Thyroid gland (tissue), 4 donors: ENCODE data around the gene TUNAR. TPM values are rescaled to one million over a fixed set of nuclear protein-coding genes. Genes with fewer than 3 reads are reported as not detected.

Source experiments
- DNase-seq, 2 donors: peaks; one replicate each; pipeline ENCODE4 v3.0.0-alpha.2; 2019
- H3K27ac ChIP-seq, 3 donors: fragments of 200-600 bp; sonication (generic); 1 replicate in 2 of 3; 2 replicates in 1 of 3; pipeline ENCODE4 v1.5.1; 2016 to 2019; ENCODE audit warnings: mild to moderate bottlenecking in 1 of 3, moderate library complexity in 1 of 3
- H3K27me3 ChIP-seq: fragments of 200-600 bp; sonication (generic); one replicate; pipeline ENCODE4 v1.5.1; 2019
- H3K36me3 ChIP-seq, 2 donors: fragments of 200-600 bp; sonication (generic); one replicate each; pipeline ENCODE4 v1.5.1; 2016 to 2019
- H3K4me1 ChIP-seq, 2 donors: fragments of 200-600 bp; sonication (generic); one replicate each; pipeline ENCODE4 v1.5.1; 2017 to 2019
- H3K4me3 ChIP-seq, 3 donors: fragments of 200-600 bp; sonication (generic); replicated peaks in 1 of 3; 1 replicate in 2 of 3; 2 replicates in 1 of 3; pipeline ENCODE4 v1.5.1; 2016; ENCODE audit warnings: mild to moderate bottlenecking in 1 of 3
- H3K9me3 ChIP-seq: fragments of 200-600 bp; sonication (generic); one replicate; pipeline ENCODE4 v1.5.1; 2017
- CTCF ChIP-seq, 6 experiments: fragments of 200-600 bp in 3 of 6; fragments of 450-650 bp in 3 of 6; sonication (generic) in 3 of 6; IDR thresholded peaks; one replicate each; pipeline ENCODE4 v1.5.1; 2016 to 2019; ENCODE audit warnings: antibody characterized with exemption in 6 of 6, mild to moderate bottlenecking in 2 of 6, inconsistent platforms in 1 of 6, moderate library complexity in 1 of 6
- POLR2A ChIP-seq, 2 donors: fragments of 450-650 bp; IDR thresholded peaks; one replicate each; pipeline ENCODE4 v1.6.1; 2017; ENCODE audit warnings: antibody characterized with exemption in 2 of 2, mild to moderate bottlenecking in 2 of 2, moderate library complexity in 1 of 2
- WGBS, 2 donors: methylation state at CpG; one replicate each; pipeline ENCODE4 v1.1.5; 2017; 5-methylcytosine and 5-hydroxymethylcytosine counted together
- intact Hi-C: fragments of 100-400 bp; cut with DNase I; formaldehyde crosslinking; loops from one replicate; pipeline ENCODE4 v1.15.1; 2023
- total RNA-seq, 4 donors: library from RNA; depleted of rRNA; stranded (reverse); fragments of >200 nt; gene quantifications; one replicate each; pipeline ENCODE4 v1.2.3, GENCODE V29; 2016

The TUNAR gene
- total RNA-seq, 4 donors from 2014 or later: 0.44 TPM; not detected in 3

GRCh38 chr14:95869776-95870175 lies 6.9 kb upstream of the TUNAR start:
- Histone ChIP-seq H3K27me3 (no peaks in the 10 kb centered on the region), H3K9me3 (no peaks in the 10 kb centered on the region), H3K27ac (no peak overlapping the region), H3K36me3 (no peaks in the 10 kb centered on the region), H3K4me1 (no peaks in the 10 kb centered on the region), H3K4me3 (no peak overlapping the region)
- no peak for DNase-seq
- intact Hi-C loops: no loop called here
- TF ChIP-seq CTCF (IDR thresholded peaks at IDR 0.05): no peak
- TF ChIP-seq POLR2A (IDR thresholded peaks at IDR 0.05): no peak
- 71 to 75% methylated on average over 6 of the region's 6 CpGs for WGBS, 2 donors

GRCh38 chr14:95870772-95871171 lies 5.9 kb upstream of the TUNAR start:
- no peak overlapping the region for H3K27ac ChIP-seq
- intact Hi-C loops: no loop called here
- H3K36me3 ChIP-seq: no peaks in the 10 kb centered on the region
- H3K4me3 ChIP-seq: no peak overlapping the region
- no peak for TF ChIP-seq POLR2A (IDR thresholded peaks at IDR 0.05)
- TF ChIP-seq CTCF (IDR thresholded peaks at IDR 0.05): no peak
- no peak for DNase-seq
- no peaks in the 10 kb centered on the region for H3K27me3 ChIP-seq
- 82 to 93% methylated on average over 7 of the region's 7 CpGs for WGBS, 2 donors
- H3K4me1 ChIP-seq: no peaks in the 10 kb centered on the region
- no peaks in the 10 kb centered on the region for H3K9me3 ChIP-seq

- Histone ChIP-seq H3K27ac (no peak overlapping the region), H3K27me3 (no peaks in the 10 kb centered on the region), H3K4me3 (no peak overlapping the region), H3K36me3 (no peaks in the 10 kb centered on the region), H3K9me3 (no peaks in the 10 kb centered on the region), H3K4me1 (peaks cover 0 to 7% of the 10 kb centered on the region in 2 donors)
- 37 to 54% methylated on average over 4 of the region's 4 CpGs for WGBS, 2 donors
- no peak for DNase-seq
- TF ChIP-seq CTCF (IDR thresholded peaks at IDR 0.05) (no peak), POLR2A (IDR thresholded peaks at IDR 0.05) (no peak)
- intact Hi-C loops: no loop called here
These were observed 5.1 kb upstream of the TUNAR start for GRCh38 chr14:95871531-95871930.

- no peaks in the 10 kb centered on the region for H3K36me3 ChIP-seq
- H3K27ac ChIP-seq: no peak overlapping the region
- WGBS, 2 donors: 54 to 67% methylated on average over 3 of the region's 3 CpGs
- TF ChIP-seq POLR2A (IDR thresholded peaks at IDR 0.05) (no peak), CTCF (IDR thresholded peaks at IDR 0.05) (no peak)
- H3K4me3 ChIP-seq: no peak overlapping the region
- H3K4me1 ChIP-seq: peaks cover 0 to 10% of the 10 kb centered on the region in 2 donors
- no peaks in the 10 kb centered on the region for H3K9me3 ChIP-seq
- no peaks in the 10 kb centered on the region for H3K27me3 ChIP-seq
- DNase-seq: no peak
- intact Hi-C loops: no loop called here
These were observed 3.9 kb upstream of the TUNAR start for GRCh38 chr14:95872777-95873176.

- TF ChIP-seq CTCF (IDR thresholded peaks at IDR 0.05): no peak
- TF ChIP-seq POLR2A (IDR thresholded peaks at IDR 0.05): no peak
- WGBS, 2 donors: 2% methylated on average over 20 to 23 of the region's 103 CpGs
- intact Hi-C loops: no loop called here
- DNase-seq: no peak
- Histone ChIP-seq H3K9me3 (no peaks in the 10 kb centered on the region), H3K36me3 (no peaks in the 10 kb centered on the region), H3K4me1 (peaks cover 0 to 10% of the 10 kb centered on the region in 2 donors), H3K27me3 (no peaks in the 10 kb centered on the region), H3K4me3 (no peak overlapping the region), H3K27ac (no peak overlapping the region)
These were observed 536 bp upstream of the TUNAR start for GRCh38 chr14:95875831-95876760.
